ENCODE data around the gene GXYLT2. TPM values are rescaled to one million over a fixed set of nuclear protein-coding genes. Genes with fewer than 3 reads are reported as not detected.

Gene GXYLT2
- total and polyA plus RNA-seq, 2 of the 13 experiments (the other 11 are each of a cell fraction or from before 2014, with no cell fraction given) = 4.3 to 6.9 TPM

GRCh38 chr3:72938471-72939265 is 50.8 kb downstream of the GXYLT2 start (continued):
- TF ChIP-seq USF2 (IDR thresholded peaks at IDR 0.05; ENCODE audit: low read depth, low read length) (no peak), USF2 (CRISPR knock-in tag; IDR thresholded peaks at IDR 0.05; ENCODE audit: borderline replicate concordance) (no peak), ZHX2 (IDR thresholded peaks at IDR 0.05; ENCODE audit: low read depth) (0 out of 2 replicates have a peak, but pooled peaks have one; percentile 43), ZHX2 (CRISPR knock-in tag; IDR thresholded peaks at IDR 0.05; ENCODE audit: borderline replicate concordance) (no peak), ZC3H4 (CRISPR knock-in tag; IDR thresholded peaks at IDR 0.05; ENCODE audit: borderline replicate concordance) (no peak), ZGPAT (CRISPR knock-in tag; IDR thresholded peaks at IDR 0.05) (peak; percentile 62; the same call in 1 of the 2 replicates), KLF11 (CRISPR knock-in tag; IDR thresholded peaks at IDR 0.05) (0 out of 2 replicates have a peak, but pooled peaks have one; percentile 29), CENPX (CRISPR knock-in tag; IDR thresholded peaks at IDR 0.05) (no peak), RNF219 (CRISPR knock-in tag; IDR thresholded peaks at IDR 0.05) (no peak), PRPF4 (IDR thresholded peaks at IDR 0.05; ENCODE audit: low read depth, low read length, poor library complexity, severe bottlenecking) (no peak), ARNTL (CRISPR knock-in tag; IDR thresholded peaks at IDR 0.05) (no peak), ZNF331 (CRISPR knock-in tag; IDR thresholded peaks at IDR 0.05) (peak; percentile 43; the same call in 1 of the 2 replicates), JUNB (CRISPR knock-in tag; IDR thresholded peaks at IDR 0.05; ENCODE audit: borderline replicate concordance) (no peak)

Measured in HepG2 (cell line).